Neural cell (in vitro differentiated cells): ENCODE data around the gene PAOX.

Experiments
- MXI1 ChIP-seq: fragments of 450-650 bp; conservative IDR thresholded peaks from 2 replicates; pipeline ENCODE4 v1.6.1; 2014; ENCODE audit warnings: antibody characterized with exemption, mild to moderate bottlenecking; ENCODE audit not compliant: poor library complexity, severe bottlenecking
- POLR2AphosphoS5 ChIP-seq: IDR thresholded peaks from 2 replicates; pipeline ENCODE4 v1.6.1; 2012
- TF ChIP-seq, protein P1 (sequence below): fragments of 450-650 bp; IDR thresholded peaks from 2 replicates; pipeline ENCODE4 v1.5.1; 2014; ENCODE audit warnings: antibody characterized with exemption, mild to moderate bottlenecking, moderate library complexity; ENCODE audit not compliant: poor library complexity, severe bottlenecking

DNA sequence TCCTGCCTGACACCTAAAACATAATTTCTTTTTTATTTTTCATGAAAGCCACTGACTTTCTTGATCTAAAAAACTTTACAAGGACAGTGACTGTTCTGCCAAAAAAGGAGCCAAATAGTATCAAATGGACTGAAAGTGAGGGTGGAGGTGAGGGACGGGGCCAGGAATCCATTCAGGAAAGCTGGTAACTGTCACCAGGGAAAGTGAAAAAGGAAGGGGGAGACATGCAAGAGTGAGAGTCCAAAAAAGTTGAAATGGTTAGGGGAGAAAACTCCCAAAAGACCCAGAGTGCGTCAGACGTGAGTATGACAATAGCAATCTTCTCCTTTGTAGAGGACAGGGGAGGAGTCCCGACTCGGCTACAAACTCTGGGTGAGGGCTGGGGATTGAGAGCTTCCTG, 34.8 kb upstream of the PAOX start:
- no peak for TF ChIP-seq POLR2AphosphoS5
- TF ChIP-seq, protein P1, sequence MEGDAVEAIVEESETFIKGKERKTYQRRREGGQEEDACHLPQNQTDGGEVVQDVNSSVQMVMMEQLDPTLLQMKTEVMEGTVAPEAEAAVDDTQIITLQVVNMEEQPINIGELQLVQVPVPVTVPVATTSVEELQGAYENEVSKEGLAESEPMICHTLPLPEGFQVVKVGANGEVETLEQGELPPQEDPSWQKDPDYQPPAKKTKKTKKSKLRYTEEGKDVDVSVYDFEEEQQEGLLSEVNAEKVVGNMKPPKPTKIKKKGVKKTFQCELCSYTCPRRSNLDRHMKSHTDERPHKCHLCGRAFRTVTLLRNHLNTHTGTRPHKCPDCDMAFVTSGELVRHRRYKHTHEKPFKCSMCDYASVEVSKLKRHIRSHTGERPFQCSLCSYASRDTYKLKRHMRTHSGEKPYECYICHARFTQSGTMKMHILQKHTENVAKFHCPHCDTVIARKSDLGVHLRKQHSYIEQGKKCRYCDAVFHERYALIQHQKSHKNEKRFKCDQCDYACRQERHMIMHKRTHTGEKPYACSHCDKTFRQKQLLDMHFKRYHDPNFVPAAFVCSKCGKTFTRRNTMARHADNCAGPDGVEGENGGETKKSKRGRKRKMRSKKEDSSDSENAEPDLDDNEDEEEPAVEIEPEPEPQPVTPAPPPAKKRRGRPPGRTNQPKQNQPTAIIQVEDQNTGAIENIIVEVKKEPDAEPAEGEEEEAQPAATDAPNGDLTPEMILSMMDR, result no peak
- no peak for TF ChIP-seq MXI1
